Measurements from ENCODE around the gene SUGCT.

DNA sequence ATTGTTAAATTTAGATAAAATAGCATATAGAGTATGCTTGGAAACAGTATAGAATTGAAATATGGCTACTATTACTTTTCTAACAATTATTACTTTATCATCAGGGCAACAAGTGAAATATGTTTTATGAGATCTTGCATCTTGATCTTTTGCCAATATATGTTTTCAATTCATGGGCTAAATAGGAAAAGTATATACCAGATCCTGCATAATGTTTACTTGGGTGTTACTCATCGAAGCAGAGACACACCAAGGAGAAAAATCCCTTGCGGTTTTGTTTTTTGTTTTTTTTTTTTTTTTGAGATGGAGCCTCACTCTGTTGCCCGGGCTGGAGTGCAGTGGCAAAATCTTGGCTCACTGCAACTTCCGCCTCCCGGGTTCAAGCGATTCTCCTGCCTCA is 541.4 kb downstream of the SUGCT start:
- TF ChIP-seq, protein P1, sequence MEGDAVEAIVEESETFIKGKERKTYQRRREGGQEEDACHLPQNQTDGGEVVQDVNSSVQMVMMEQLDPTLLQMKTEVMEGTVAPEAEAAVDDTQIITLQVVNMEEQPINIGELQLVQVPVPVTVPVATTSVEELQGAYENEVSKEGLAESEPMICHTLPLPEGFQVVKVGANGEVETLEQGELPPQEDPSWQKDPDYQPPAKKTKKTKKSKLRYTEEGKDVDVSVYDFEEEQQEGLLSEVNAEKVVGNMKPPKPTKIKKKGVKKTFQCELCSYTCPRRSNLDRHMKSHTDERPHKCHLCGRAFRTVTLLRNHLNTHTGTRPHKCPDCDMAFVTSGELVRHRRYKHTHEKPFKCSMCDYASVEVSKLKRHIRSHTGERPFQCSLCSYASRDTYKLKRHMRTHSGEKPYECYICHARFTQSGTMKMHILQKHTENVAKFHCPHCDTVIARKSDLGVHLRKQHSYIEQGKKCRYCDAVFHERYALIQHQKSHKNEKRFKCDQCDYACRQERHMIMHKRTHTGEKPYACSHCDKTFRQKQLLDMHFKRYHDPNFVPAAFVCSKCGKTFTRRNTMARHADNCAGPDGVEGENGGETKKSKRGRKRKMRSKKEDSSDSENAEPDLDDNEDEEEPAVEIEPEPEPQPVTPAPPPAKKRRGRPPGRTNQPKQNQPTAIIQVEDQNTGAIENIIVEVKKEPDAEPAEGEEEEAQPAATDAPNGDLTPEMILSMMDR (IDR thresholded peaks at IDR 0.05; ENCODE audit: insufficient read depth, low read length), result no peak
- TF ChIP-seq POLR2AphosphoS5 (IDR thresholded peaks at IDR 0.05; ENCODE audit: low read depth), result no peak
